Nephron progenitor cell (in vitro differentiated cells): ENCODE results near the gene PHACTR3.

Source experiments
- DNase-seq: peaks from one replicate; pipeline ENCODE4 v3.0.0; 2021
- H3K27ac Mint-ChIP-seq: 2 replicates; pipeline ENCODE4 v1.8.0; 2021; ENCODE audit warnings: mild to moderate bottlenecking, moderate library complexity, mixed read lengths
- H3K27me3 Mint-ChIP-seq: 2 replicates; pipeline ENCODE4 v1.8.0; 2021; ENCODE audit warnings: mild to moderate bottlenecking, low read depth, mixed read lengths; ENCODE audit not compliant: poor library complexity
- H3K36me3 Mint-ChIP-seq: 2 replicates; pipeline ENCODE4 v1.8.0; 2021; ENCODE audit warnings: low read depth, mixed read lengths
- H3K4me1 Mint-ChIP-seq: 2 replicates; pipeline ENCODE4 v1.8.0; 2021; ENCODE audit warnings: mixed read lengths
- H3K4me3 Mint-ChIP-seq: 2 replicates; pipeline ENCODE4 v1.8.0; 2021; ENCODE audit warnings: mild to moderate bottlenecking, moderate library complexity, mixed read lengths
- H3K9me3 Mint-ChIP-seq: 2 replicates; pipeline ENCODE4 v1.8.0; 2021; ENCODE audit warnings: mild to moderate bottlenecking, moderate library complexity, mixed read lengths
- TF ChIP-seq, protein P1 (sequence below): fragments of 200-600 bp; sonication (generic); IDR thresholded peaks from 2 replicates; pipeline ENCODE4 v1.5.0; 2021; ENCODE audit warnings: antibody characterized with exemption

PHACTR3 gene

DNA sequence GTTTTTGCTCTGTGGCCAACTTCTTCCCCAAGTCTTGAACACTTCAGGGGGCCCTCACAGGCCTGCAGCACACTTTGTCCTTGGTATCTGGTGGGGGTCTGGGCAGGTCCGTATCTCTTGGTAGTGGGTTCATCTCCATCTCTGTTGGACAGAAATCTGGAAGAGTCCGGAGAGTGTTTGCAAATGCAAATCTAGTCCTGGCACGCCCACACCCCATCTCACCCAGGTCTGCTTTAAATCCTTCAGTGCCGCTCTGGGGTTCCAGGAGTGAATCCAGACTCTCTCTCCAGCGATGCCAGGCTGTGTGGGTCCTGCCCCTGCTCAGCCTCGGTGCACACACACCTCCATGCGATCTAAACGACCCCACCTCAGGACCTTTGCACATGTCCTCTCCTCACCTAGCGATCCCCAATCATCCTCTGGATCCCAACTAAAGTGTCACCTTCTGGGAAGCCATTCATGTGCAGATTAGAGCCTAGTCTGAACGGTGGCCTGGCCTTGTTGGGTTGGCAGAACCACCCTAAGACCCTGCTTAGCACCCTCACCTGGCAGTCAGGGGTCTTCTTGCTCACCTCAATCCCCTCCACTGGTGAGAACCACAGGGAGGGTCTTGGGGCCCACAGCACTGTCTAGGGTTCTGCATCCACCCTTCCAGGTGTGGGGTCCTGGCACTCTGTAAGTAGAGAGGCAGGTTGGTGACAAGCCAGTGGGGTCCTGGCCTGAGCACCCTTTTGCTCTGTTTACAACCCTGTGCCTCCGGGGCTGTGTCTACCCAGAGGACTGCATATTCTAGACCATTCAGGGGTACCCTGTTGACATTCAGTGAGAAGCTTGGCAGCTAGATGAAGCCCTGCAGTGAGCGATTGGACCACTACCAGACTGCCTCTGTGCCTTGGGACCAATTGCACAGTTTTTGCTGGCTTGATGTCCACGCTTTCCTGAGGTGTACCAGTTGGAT lies 228.3 kb downstream of the PHACTR3 start:
- TF ChIP-seq, protein P1, sequence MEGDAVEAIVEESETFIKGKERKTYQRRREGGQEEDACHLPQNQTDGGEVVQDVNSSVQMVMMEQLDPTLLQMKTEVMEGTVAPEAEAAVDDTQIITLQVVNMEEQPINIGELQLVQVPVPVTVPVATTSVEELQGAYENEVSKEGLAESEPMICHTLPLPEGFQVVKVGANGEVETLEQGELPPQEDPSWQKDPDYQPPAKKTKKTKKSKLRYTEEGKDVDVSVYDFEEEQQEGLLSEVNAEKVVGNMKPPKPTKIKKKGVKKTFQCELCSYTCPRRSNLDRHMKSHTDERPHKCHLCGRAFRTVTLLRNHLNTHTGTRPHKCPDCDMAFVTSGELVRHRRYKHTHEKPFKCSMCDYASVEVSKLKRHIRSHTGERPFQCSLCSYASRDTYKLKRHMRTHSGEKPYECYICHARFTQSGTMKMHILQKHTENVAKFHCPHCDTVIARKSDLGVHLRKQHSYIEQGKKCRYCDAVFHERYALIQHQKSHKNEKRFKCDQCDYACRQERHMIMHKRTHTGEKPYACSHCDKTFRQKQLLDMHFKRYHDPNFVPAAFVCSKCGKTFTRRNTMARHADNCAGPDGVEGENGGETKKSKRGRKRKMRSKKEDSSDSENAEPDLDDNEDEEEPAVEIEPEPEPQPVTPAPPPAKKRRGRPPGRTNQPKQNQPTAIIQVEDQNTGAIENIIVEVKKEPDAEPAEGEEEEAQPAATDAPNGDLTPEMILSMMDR: no peak
- Mint-ChIP-seq H3K4me1 (peaks cover 20% of the 10 kb centered on the region), H3K27ac (no peak overlapping the region), H3K36me3 (peaks cover 5% of the 10 kb centered on the region), H3K9me3 (peaks cover 75% of the 10 kb centered on the region), H3K4me3 (no peak overlapping the region), H3K27me3 (peaks cover 33% of the 10 kb centered on the region)
- DNase-seq: no peak

DNA sequence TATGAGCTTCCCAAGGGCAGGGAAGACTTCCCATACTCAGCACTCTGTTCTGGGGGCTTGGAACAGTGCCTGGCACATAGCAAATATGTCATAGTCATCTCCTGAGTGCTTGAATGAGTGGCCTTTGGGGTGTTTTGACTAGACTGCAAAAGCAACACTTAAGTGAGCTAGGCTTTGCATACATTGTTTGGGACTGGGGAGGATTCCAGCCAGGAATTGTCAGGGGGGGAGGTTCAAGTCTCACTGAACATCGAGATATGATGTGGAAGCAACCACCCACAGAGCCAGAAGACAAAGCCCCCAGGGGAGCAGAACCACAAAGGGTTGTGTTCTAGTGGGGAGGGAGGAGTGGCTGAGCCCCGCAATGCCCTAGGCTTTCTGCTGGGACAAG lies 230.7 kb downstream of the PHACTR3 start:
- peaks cover 20% of the 10 kb centered on the region for H3K4me1 Mint-ChIP-seq
- peaks cover 67% of the 10 kb centered on the region for H3K9me3 Mint-ChIP-seq
- no peak overlapping the region for H3K4me3 Mint-ChIP-seq
- H3K27ac Mint-ChIP-seq: no peak overlapping the region
- H3K36me3 Mint-ChIP-seq: peaks cover 3% of the 10 kb centered on the region
- no peak for DNase-seq
- TF ChIP-seq, protein P1: no peak
- peaks cover 30% of the 10 kb centered on the region for H3K27me3 Mint-ChIP-seq

GRCh38 chr20:59835448-59836395 lies 231.4 kb downstream of the PHACTR3 start:
- DNase-seq: peak; percentile 46
- H3K27ac Mint-ChIP-seq: no peak overlapping the region
- peaks cover 60% of the 10 kb centered on the region for H3K9me3 Mint-ChIP-seq
- no peaks in the 10 kb centered on the region for H3K36me3 Mint-ChIP-seq
- H3K4me3 Mint-ChIP-seq: peak overlapping the region; percentile 24
- peaks cover 31% of the 10 kb centered on the region for H3K27me3 Mint-ChIP-seq
- H3K4me1 Mint-ChIP-seq: peaks cover 20% of the 10 kb centered on the region
- TF ChIP-seq, protein P1: no peak

GRCh38 chr20:59836767-59837166 lies 232.4 kb downstream of the PHACTR3 start:
- no peak overlapping the region for H3K4me3 Mint-ChIP-seq
- H3K4me1 Mint-ChIP-seq: peaks cover 20% of the 10 kb centered on the region
- no peak overlapping the region for H3K27ac Mint-ChIP-seq
- no peaks in the 10 kb centered on the region for H3K36me3 Mint-ChIP-seq
- peaks cover 40% of the 10 kb centered on the region for H3K27me3 Mint-ChIP-seq
- TF ChIP-seq, protein P1: no peak
- no peak for DNase-seq
- peaks cover 56% of the 10 kb centered on the region for H3K9me3 Mint-ChIP-seq

DNA sequence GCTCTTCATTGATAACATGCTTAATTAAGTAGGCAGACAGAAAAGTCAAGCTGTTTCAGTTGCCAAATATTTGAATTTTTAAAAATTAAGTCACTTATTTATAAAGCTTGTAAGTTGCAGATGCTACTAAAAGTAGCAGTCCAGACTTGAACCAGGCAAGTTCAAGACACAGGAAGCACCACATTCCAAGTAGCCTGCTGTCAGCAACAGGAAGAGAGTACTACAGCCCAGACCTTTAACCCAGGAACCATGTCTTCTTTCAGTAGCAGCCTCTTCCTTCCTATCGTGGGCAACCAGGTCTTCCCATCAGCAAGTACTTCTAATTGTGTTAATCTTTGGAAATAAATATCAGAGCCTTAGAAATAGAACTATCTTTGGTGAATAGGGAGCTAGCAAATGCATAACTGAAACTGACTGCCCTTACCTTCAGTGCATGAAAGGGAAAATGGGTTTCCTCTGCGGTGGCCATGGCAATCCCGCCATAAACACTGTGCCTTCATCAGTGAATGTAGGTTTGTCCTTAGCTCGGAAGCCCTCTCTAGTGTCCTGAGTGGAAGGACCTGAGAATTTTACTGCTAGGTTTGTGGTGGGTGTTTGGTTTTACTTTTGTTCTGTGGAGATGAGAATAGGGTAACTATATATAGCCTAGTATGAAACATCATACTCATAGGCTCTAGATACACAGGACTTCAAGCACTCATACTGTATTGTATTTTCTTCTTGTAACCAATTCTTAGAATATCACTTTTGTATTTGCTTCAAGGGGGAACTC lies 233.5 kb downstream of the PHACTR3 start:
- Mint-ChIP-seq H3K27ac (no peak overlapping the region), H3K4me1 (peaks cover 20% of the 10 kb centered on the region), H3K27me3 (peaks cover 44% of the 10 kb centered on the region), H3K4me3 (no peak overlapping the region), H3K36me3 (no peaks in the 10 kb centered on the region), H3K9me3 (peaks cover 48% of the 10 kb centered on the region)
- DNase-seq: no peak
- TF ChIP-seq, protein P1: no peak
